PC-3 (cell line): Measurements from ENCODE around the gene ABHD18. TPM values are rescaled to one million over a fixed set of nuclear protein-coding genes. Genes with fewer than 3 reads are reported as not detected.
"Not testable (repeated sequence)": the region's sequence is repeated elsewhere in the genome, so short reads cannot be mapped to it uniquely, and the experiment has no call there.

ENCODE experiments used
- ATAC-seq: fragments of 200-7000 bp; cut with Tn5 transposase; 2 replicates; pipeline ENCODE4 v1.9.1; 2020; ENCODE audit warnings: mild to moderate bottlenecking, moderate library complexity
- BruUV-seq: library from RNA; stranded (reverse); fragments of 400-500 nt; replicated peaks from 2 replicates; lab custom pipeline; 2021; lab: Mats Ljungman, UMichigan
- CTCF ChIA-PET: fragments of 300-600 bp; sonication (Branson Sonifier 250); formaldehyde crosslinking; loops from one replicate; lab custom pipeline; 2022; ENCODE audit warnings: antibody characterized with exemption; lab: Charles Lee
- POLR2A ChIA-PET: fragments of 300-600 bp; sonication (Branson Sonifier 250); formaldehyde crosslinking; loops from one replicate; lab custom pipeline; 2022; ENCODE audit warnings: antibody characterized with exemption; ENCODE audit not compliant: unreplicated experiment; lab: Charles Lee
- DNase-seq: peaks from one replicate; pipeline ENCODE4 v3.0.0-alpha.2; 2015
- H2AFZ ChIP-seq: fragments of 300-600 bp; sonication (generic); 2 replicates; pipeline ENCODE4 v1.6.0; 2016; ENCODE audit warnings: antibody characterized with exemption, low read length
- H3F3A ChIP-seq: fragments of 300-600 bp; sonication (generic); one replicate; pipeline ENCODE4 v1.6.0; 2017; ENCODE audit warnings: antibody characterized with exemption, low read length, control low read depth, mild to moderate bottlenecking; ENCODE audit not compliant: unreplicated experiment
- H3K27ac ChIP-seq: fragments of 300-600 bp; sonication (generic); 2 replicates; pipeline ENCODE4 v1.5.1; 2016; ENCODE audit warnings: mild to moderate bottlenecking, low read length
- H3K27me3 ChIP-seq: fragments of 300-600 bp; sonication (generic); 2 replicates; pipeline ENCODE4 v1.6.1; 2016; ENCODE audit warnings: low read length, mixed read lengths
- H3K36me3 ChIP-seq: fragments of 300-600 bp; sonication (generic); 2 replicates; pipeline ENCODE4 v1.6.1; 2016; ENCODE audit warnings: low read depth, mixed run types, low read length, mixed read lengths
- H3K4me1 ChIP-seq: fragments of 300-600 bp; sonication (generic); 2 replicates; pipeline ENCODE4 v1.5.1; 2016; ENCODE audit warnings: low read length; ENCODE audit not compliant: insufficient read depth
- H3K4me2 ChIP-seq: fragments of 300-600 bp; sonication (generic); 2 replicates; pipeline ENCODE4 v1.6.0; 2016; ENCODE audit warnings: low read length
- H3K4me3 ChIP-seq: fragments of 300-600 bp; sonication (generic); 2 replicates; pipeline ENCODE4 v1.5.1; 2016; ENCODE audit warnings: mild to moderate bottlenecking, low read length, mixed read lengths
- H3K79me2 ChIP-seq: fragments of 300-600 bp; sonication (generic); 2 replicates; pipeline ENCODE4 v1.6.1; 2017; ENCODE audit warnings: low read length, mixed read lengths
- H3K9ac ChIP-seq: fragments of 300-600 bp; sonication (generic); 2 replicates; pipeline ENCODE4 v1.6.0; 2016; ENCODE audit warnings: mild to moderate bottlenecking, low read length
- H3K9me2 ChIP-seq: fragments of 300-600 bp; sonication (generic); replicated peaks from 2 replicates; pipeline ENCODE4 v1.6.1; 2016; ENCODE audit warnings: mixed run types, low read length, mixed read lengths
- H3K9me3 ChIP-seq: fragments of 300-600 bp; sonication (generic); 2 replicates; pipeline ENCODE4 v1.6.1; 2016; ENCODE audit warnings: low read length, mixed read lengths
- H4K20me1 ChIP-seq: fragments of 300-600 bp; sonication (generic); 2 replicates; pipeline ENCODE4 v1.6.1; 2016; ENCODE audit warnings: low read length, mixed read lengths
- EZH2 ChIP-seq: fragments of 300-600 bp; sonication (generic); IDR thresholded peaks from one replicate; pipeline ENCODE4 v1.6.1; 2017; ENCODE audit warnings: antibody characterized with exemption, mild to moderate bottlenecking, low read length; ENCODE audit not compliant: unreplicated experiment
- EZH2phosphoT487 ChIP-seq: fragments of 300-600 bp; sonication (generic); IDR thresholded peaks from 2 replicates; pipeline ENCODE4 v1.6.1; 2018; ENCODE audit warnings: mild to moderate bottlenecking, antibody characterized with exemption, low read length, borderline replicate concordance
- intact Hi-C: fragments of 100-400 bp; cut with micrococcal nuclease; formaldehyde crosslinking; loops from 2 replicates; pipeline ENCODE4 v1.9.0; 2023
- total RNA-seq: library from RNA; depleted of rRNA; stranded (reverse); fragments of >200 nt; gene quantifications from 2 replicates; pipeline ENCODE4 v1.2.3, GENCODE V29; 2014
- TF ChIP-seq, protein P1 (sequence below): fragments of 300-600 bp; sonication (generic); conservative IDR thresholded peaks from 2 replicates; pipeline ENCODE4 v1.5.1; 2017; ENCODE audit warnings: antibody characterized with exemption, low read depth, mild to moderate bottlenecking, low read length

Gene ABHD18
- total RNA-seq, 1 experiment from 2014 or later = 3.3 TPM

DNA sequence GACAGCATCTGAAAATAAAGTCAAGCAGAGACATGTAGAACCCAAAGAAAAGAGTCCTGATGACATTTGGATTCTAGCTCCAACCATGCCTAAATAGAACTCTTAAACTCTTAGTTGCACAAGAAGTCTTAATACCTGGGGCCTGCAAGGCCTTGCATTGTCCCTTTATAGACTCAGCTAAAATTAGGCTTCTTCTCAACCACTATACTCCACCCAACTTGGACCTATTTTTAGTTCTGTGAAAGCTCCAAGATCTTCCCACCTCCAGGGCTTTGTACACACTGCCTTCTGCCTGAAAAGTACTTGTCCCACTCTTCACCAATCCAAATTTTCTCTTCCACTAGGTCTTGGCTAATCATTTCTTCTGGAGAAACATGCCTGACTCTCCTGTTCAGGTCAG is 48.1 kb upstream of the ABHD18 start:
- H4K20me1 ChIP-seq = no peaks in the 10 kb centered on the region
- H3K4me3 ChIP-seq = no peak overlapping the region
- no TSS peak for BruUV-seq
- no peaks in the 10 kb centered on the region for H3K9me3 ChIP-seq
- no peaks in the 10 kb centered on the region for H3F3A ChIP-seq
- ChIA-PET POLR2A (no interaction called here), CTCF (no interaction called here)
- H3K27ac ChIP-seq = no peak overlapping the region
- TF ChIP-seq, protein P1, sequence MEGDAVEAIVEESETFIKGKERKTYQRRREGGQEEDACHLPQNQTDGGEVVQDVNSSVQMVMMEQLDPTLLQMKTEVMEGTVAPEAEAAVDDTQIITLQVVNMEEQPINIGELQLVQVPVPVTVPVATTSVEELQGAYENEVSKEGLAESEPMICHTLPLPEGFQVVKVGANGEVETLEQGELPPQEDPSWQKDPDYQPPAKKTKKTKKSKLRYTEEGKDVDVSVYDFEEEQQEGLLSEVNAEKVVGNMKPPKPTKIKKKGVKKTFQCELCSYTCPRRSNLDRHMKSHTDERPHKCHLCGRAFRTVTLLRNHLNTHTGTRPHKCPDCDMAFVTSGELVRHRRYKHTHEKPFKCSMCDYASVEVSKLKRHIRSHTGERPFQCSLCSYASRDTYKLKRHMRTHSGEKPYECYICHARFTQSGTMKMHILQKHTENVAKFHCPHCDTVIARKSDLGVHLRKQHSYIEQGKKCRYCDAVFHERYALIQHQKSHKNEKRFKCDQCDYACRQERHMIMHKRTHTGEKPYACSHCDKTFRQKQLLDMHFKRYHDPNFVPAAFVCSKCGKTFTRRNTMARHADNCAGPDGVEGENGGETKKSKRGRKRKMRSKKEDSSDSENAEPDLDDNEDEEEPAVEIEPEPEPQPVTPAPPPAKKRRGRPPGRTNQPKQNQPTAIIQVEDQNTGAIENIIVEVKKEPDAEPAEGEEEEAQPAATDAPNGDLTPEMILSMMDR = no peak
- TF ChIP-seq EZH2 (no peak), EZH2phosphoT487 (no peak)
- H3K9me2 ChIP-seq = no peaks in the 10 kb centered on the region
- H3K36me3 ChIP-seq = no peaks in the 10 kb centered on the region
- H3K4me1 ChIP-seq = no peaks in the 10 kb centered on the region
- ATAC-seq = no peak
- no peak overlapping the region for H3K9ac ChIP-seq
- no peak for DNase-seq
- H3K79me2 ChIP-seq = no peaks in the 10 kb centered on the region
- H3K27me3 ChIP-seq = no peaks in the 10 kb centered on the region
- intact Hi-C loops = no loop called here
- no peak overlapping the region for H2AFZ ChIP-seq
- no peak overlapping the region for H3K4me2 ChIP-seq

DNA sequence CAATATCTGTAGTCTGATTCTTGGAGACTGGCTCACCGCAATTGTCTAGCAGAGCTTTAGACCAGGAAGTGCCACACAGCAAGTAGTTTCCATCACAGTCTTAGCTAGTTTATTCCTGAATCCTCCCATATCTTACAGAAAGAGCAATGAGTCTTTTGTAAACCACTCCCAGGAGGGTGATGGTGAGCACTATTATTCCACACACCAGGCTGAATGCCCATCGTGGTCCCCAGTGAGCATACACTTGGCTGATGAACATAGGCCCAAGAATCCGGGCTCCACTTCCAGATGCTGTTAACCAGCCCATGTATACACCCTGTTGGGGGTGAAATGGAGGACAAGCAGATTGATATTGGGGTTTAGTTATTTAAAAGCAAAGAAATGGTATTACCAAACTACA is 44.7 kb upstream of the ABHD18 start:
- Histone ChIP-seq H3K9ac (no peak overlapping the region), H3K4me2 (no peak overlapping the region), H3K27ac (no peak overlapping the region), H3K9me2 (no peaks in the 10 kb centered on the region), H3K36me3 (no peaks in the 10 kb centered on the region), H3K4me1 (no peaks in the 10 kb centered on the region), H3K79me2 (no peaks in the 10 kb centered on the region), H4K20me1 (no peaks in the 10 kb centered on the region), H2AFZ (no peak overlapping the region), H3K27me3 (no peaks in the 10 kb centered on the region), H3K9me3 (no peaks in the 10 kb centered on the region), H3K4me3 (no peak overlapping the region), H3F3A (no peaks in the 10 kb centered on the region)
- no TSS peak for BruUV-seq
- DNase-seq = no peak
- TF ChIP-seq EZH2 = no peak
- no peak for TF ChIP-seq EZH2phosphoT487
- TF ChIP-seq, protein P1 = no peak
- CTCF ChIA-PET = no interaction called here
- ATAC-seq = no peak
- POLR2A ChIA-PET = no interaction called here
- intact Hi-C loops = no loop called here

DNA sequence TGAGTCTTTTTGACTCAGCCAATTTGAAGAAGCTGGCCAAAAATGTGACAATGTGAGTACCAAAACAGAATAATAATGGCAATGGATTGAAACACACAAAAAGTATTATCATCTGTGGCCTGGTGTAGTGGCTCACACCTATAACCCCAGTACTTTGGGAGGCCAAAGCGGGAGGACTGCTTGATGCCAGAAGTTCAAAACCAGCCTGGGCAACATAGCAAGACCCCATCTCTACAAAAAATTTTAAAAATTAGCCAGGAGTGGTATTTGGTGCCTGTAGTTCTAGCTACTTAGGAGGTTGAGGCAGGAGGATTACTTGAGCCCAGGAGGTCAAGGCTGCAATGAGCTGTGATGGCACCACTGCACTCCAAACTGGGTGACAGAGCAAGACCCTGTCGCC is 43.0 kb upstream of the ABHD18 start:
- no peaks in the 10 kb centered on the region for H3K36me3 ChIP-seq
- CTCF ChIA-PET = no interaction called here
- H2AFZ ChIP-seq = no peak overlapping the region
- no peak overlapping the region for H3K9ac ChIP-seq
- no peak overlapping the region for H3K4me3 ChIP-seq
- no peaks in the 10 kb centered on the region for H3K9me2 ChIP-seq
- TF ChIP-seq, protein P1 = no peak
- TF ChIP-seq EZH2phosphoT487 = no peak
- TF ChIP-seq EZH2 = no peak
- H3K79me2 ChIP-seq = no peaks in the 10 kb centered on the region
- no peak overlapping the region for H3K27ac ChIP-seq
- H3K27me3 ChIP-seq = no peaks in the 10 kb centered on the region
- H3K4me2 ChIP-seq = no peak overlapping the region
- no peaks in the 10 kb centered on the region for H4K20me1 ChIP-seq
- no peaks in the 10 kb centered on the region for H3K4me1 ChIP-seq
- no peak for ATAC-seq
- intact Hi-C loops = no loop called here
- POLR2A ChIA-PET = interaction anchor here (0.7 kb wide), 1 partner anchor 1833 kb away, joined by 3 read pairs; no protein-coding TSS in a partner anchor
- H3K9me3 ChIP-seq = no peaks in the 10 kb centered on the region
- DNase-seq = no peak
- BruUV-seq = no TSS peak
- no peaks in the 10 kb centered on the region for H3F3A ChIP-seq

DNA sequence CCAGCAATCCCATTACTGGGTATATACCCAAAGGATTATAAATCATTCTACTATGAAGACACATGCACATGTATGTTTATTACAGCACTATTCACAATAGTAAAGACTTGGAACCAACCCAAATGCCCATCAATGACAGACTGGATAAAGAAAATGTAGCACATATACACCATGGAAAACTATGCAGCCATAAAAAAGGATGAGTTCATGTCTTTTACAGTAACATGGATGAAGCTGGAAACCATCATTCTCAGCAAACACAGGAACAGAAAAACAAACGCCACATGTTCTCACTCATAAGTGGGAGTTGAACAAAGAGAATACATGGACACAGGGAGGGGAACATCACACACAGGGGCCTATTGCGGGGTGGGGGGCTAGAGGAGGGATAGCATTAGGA is 39.5 kb upstream of the ABHD18 start:
- H3K4me1 ChIP-seq, POLR2A ChIA-PET, H3K4me3 ChIP-seq, CTCF ChIA-PET, H2AFZ ChIP-seq, H3K27ac ChIP-seq, H3K9me3 ChIP-seq, H4K20me1 ChIP-seq, DNase-seq, H3K9ac ChIP-seq, intact Hi-C loops, H3K36me3 ChIP-seq, H3K4me2 ChIP-seq, H3K27me3 ChIP-seq, BruUV-seq, H3K79me2 ChIP-seq, H3F3A ChIP-seq, ATAC-seq, H3K9me2 ChIP-seq: not testable (repeated sequence)
